Mesenteric fat pad (tissue), 1 donor: Measurements from ENCODE around the gene SMIM11. TPM values are rescaled to one million over a fixed set of nuclear protein-coding genes. Genes with fewer than 3 reads are reported as not detected.
"Not testable (repeated sequence)": the region's sequence is repeated elsewhere in the genome, so short reads cannot be mapped to it uniquely, and the experiment has no call there.

Experiments
- DNase-seq: peaks from one replicate; pipeline ENCODE4 v3.0.0-alpha.2; 2020; ENCODE audit warnings: low spot score
- total RNA-seq: library from RNA; stranded (reverse); fragmentation: NEBNext Ultra II Directional; extraction: Animal tissue kit (Norgen Biotek cat#: 25700); gene quantifications from one replicate; pipeline ENCODE4 v1.2.1, GENCODE V29; 2021
- donor health status: DM: yes; HTN: yes; CAD: no.

The SMIM11 gene
- total RNA-seq, 1 donor from 2014 or later = 3.9 TPM

DNA sequence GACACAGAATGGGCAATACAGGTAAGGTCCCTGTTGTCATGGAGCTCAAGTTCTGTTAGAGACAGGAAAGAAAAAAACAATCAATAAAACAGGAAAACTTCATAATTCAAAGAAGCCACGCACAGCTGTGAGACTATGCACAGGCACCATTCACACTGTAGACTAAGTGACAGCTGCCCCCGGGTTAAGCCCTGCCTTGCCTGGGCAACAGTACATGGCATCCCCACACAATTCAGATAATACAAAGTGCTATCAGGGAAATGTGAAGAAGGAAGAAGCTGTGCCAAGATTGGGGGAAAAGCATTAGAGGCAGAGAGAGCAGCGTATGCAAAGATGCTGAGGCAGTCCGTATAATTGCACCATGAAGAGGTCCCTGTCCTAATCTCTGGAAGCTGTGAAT is 20.5 kb upstream of the SMIM11 start:
- no peak for DNase-seq

DNA sequence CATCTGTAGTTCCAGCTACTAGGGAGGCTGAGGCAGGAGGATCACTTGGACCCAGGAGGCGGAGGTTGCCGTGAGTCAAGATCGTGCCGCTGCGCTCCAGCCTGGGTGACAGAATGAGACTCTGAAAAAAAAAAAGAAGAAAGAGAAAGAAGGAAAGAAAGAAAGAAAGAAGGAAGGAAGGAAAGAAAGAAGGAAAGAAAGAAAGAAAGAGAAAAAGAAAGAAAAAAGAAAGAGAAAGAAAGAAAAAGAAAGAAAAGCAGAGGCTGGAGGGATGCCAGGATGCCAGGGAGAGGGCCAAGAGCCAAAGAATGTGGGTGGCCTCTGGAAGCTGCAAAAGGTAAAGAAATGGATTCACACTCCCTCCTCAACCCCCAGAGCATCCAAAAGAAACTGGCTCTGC is 19.7 kb upstream of the SMIM11 start:
- DNase-seq = no peak

GRCh38 chr21:34357889-34358288 is 17.4 kb upstream of the SMIM11 start:
- no peak for DNase-seq

- DNase-seq = no peak
Measured at GRCh38 chr21:34358866-34359265, 16.4 kb upstream of the SMIM11 start.

DNA sequence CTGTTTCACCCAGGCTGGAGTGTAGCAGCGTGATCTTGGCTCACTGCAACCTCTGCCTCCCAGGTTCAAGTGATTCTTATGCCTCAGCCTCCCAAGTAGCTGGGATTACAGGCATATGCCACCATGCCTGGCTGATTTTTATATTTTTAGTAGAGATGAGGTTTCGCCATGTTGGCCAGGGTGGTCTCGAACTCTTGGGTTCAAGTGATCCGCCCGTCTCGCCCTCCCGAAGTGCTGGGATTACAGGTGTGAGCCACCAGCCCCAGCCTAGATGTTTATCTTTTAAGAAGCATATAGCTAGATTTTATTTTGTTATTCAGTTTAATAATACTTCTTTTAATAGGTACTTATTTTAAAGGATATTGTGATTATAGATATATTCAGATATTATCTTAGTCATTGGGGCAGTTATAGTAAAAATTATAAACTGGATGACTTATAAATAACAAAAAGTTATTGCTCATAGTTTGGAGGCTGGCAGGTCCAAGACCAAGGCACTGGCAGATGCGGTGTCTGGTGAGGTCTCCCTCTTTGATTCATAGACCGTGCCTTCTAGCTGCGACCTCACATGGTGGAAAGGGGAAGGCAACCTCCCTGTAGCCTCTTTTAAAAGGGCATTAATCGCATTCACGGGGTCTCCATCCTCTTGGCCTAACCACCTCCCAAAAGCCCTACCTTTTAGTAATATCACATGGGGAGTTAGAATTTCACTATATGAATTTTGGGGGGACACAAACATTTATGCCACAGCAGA is 14.6 kb upstream of the SMIM11 start:
- DNase-seq = no peak

GRCh38 chr21:34362136-34362444 is 13.2 kb upstream of the SMIM11 start:
- no peak for DNase-seq

DNA sequence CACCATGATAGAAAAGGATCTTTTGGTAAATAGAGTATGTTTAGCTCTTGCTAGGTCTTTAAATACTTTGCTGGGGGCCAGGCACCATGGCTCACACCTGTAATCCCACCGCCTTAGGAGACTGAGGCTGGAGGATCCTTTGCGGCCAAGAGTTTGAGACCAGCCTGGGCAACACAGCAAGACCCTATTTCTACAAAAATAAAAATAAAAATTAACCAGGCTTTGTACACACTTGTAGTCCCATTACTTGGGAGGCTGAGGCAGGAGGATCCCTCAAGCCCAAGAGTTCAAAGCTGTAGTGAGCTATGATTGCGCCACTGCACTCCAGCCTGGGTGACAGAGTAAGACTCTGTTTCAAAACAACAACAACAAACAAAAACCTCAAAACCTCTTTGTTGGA is 12.6 kb upstream of the SMIM11 start:
- DNase-seq = no peak

DNA sequence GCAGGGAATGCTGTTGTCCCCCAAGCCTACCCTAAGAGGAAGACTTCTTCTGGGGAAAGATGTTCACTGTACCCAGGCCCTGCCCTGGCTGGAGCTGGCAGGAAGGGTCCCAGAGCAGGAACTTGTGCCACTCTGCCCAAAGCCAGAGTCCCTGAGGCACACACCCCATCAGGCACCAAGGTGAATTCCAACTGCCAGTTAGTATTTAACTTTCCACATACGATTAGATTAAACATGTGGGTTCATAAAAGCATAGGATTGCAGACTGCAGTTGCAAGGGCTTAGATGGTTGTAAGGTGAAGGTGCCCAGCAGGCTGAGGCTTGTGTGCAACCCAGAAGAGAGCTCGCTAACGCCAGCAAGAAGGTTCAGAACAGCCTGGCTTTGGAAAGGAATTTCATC is 11.6 kb upstream of the SMIM11 start, which contains the start of gene KCNE2:
Gene KCNE2 (plus strand): TSS at position 274 of the 400 bp plus-strand sequence. CDS start 6,473 bp downstream, outside the sequence.
- DNase-seq = no peak

DNA sequence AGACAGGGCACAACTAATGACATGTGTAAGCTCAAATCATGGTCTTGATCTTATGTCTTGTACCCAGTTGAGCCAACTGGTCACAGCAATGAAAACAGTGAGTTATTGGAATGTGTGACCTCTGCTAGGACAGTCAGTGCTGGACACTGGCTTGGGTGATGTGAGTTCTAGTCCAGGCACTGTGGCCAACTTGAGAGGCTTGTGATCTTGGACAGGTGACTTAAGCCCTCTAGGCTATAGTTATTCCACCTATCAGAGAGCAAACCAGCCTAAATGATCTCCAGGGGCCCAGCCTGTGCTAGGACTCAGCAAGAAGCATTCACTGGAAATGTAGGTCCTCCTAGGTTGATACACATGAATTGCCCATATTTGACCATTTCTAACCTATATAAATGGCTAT is 10.4 kb upstream of the SMIM11 start:
- DNase-seq = no peak

DNA sequence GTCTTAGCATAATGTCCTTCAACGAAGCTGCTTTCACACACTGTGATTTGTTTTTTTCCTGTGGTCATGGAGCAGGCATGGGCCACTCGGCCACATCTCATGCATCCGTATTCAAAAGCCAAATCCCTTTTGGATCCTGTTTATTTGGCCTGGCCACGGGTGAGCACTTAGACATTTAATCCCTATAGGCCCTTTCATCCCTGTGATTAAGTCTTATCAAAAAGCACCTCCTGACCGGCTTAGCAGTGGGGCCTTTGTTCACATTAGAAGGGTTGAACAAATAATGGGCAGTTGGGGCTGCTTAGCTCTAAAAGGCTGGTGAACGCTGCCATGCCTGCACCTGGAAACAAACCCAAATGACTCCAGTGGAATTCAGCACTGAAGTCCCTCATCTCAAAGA is 9.5 kb upstream of the SMIM11 start:
- no peak for DNase-seq

- no peak for DNase-seq
Measured at GRCh38 chr21:34367320-34367935, 7.9 kb upstream of the SMIM11 start.

- DNase-seq = no peak
Measured at GRCh38 chr21:34369741-34370140, 5.6 kb upstream of the SMIM11 start.

DNA sequence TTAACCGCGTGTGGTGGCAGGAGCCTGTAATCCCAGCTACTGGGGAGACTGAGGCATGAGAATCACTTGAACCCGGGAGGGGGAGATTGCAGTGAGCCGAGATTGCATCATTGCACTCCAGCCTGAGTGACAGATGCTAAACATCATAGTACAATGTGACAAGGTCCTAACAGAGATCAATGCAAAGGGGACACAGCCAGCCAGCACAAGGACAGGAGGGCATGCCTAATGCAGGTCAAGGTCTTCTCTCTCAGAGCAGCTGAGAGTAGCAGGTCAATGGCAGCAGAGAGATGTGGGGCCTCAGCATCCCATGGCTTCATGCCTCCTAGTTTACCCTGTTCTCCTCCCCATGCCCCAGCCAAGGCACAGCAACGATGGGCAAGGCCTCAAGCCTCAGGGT is 3.0 kb upstream of the SMIM11 start:
- no peak for DNase-seq

DNA sequence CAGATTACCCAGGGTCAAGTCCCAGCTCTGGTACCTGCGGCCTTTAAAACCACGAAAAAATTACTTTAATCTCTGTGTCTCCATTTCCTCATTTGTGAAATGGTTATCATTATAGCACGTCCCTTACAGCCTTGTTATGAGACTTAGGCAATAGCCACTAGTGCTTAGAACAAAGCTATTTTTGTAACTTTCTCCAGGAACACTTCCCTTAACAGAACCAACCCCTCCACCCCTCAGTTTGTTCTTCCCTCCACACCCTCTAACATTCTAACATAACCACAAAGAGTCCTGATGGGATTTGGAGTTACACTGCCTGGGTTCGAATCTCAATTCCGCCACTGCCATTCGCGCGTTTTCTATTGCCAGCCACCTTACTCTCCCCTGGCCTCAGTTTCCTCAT is 845 bp upstream of the SMIM11 start:
- not testable (repeated sequence) for DNase-seq

DNA sequence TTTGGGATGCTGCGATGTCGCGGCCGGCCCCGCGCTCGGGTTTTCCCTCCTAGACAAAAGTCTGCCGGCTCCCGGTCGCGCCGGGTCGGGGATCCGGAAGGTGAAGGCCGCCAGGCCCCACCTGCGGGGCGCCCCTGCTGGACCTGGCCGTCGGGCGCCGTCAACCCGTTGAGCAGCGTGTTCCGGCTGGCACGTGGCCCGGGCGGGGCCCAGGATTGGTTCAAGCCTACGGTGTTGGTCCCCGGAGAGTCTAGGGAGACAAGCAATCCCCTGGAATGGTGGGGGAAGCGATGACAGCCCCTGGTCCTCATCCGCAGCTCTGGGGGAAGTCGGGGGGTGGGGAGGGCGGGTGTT is 289 bp downstream of the SMIM11 start:
- not testable (repeated sequence) for DNase-seq

GRCh38 chr21:34383138-34383537 is 7.8 kb downstream of the SMIM11 start:
- DNase-seq = not testable (repeated sequence)

GRCh38 chr21:34383724-34384415 is 8.6 kb downstream of the SMIM11 start:
- not testable (repeated sequence) for DNase-seq

DNA sequence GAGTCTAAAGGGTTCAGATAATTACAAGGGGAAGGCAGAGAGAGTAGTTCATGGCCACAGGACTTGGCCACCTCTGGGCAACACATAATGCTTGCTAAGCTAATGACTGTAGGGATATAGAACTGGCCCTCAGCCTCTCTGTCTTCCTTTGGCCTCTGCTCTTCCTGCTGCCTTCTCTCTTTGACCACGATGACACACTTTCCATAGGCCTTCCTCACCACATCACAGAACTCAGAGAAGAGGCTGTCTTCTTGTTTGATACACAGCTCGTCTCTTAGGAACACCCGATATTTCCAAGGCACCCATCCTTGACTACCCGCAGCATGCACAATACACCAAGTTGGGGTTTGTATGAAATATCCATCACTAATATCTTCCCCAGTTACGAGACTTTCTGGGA is 25.2 kb downstream of the SMIM11 start:
- not testable (repeated sequence) for DNase-seq

DNA sequence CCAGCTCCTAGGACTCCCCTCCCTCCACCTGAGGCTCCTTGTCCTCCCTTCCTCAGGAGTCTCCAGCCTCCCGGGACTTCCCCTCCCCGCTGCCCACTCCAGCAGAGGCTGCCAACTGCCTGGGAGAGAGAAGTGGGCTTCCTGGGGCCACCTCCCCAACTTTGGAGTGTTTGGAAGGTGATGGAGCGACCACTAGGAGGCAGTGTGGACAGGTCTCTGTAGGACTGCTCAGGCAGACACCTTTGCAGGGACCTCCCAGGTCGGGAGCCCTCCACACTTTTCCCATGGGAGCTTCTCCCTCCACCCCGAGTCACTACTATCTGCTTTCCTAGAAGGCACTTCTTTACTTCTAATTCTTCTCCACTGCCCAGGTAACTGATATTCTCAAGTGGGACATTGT is 29.4 kb downstream of the SMIM11 start:
- not testable (repeated sequence) for DNase-seq

DNA sequence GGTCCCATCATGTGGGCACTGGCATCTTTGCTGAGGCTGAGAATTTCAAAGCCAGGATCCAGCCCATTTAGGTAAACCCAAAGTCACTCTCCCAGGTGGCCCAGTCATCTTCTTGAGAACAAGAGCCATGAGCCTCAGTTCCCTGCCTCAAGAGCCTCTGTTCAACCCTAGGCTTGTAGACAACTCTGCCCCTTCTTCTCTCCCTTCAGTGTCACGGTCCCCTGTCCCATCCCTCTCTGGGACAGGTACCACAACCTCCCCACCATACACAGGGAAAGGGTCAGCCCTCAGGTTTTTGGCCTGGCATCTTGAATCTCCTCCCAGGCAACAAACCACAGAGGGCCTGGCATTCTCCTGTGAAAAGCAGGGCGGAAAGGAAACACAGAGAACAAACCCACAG is 30.4 kb downstream of the SMIM11 start:
- DNase-seq = not testable (repeated sequence)

GRCh38 chr21:34406102-34406501 is 30.8 kb downstream of the SMIM11 start:
- DNase-seq = not testable (repeated sequence)

DNA sequence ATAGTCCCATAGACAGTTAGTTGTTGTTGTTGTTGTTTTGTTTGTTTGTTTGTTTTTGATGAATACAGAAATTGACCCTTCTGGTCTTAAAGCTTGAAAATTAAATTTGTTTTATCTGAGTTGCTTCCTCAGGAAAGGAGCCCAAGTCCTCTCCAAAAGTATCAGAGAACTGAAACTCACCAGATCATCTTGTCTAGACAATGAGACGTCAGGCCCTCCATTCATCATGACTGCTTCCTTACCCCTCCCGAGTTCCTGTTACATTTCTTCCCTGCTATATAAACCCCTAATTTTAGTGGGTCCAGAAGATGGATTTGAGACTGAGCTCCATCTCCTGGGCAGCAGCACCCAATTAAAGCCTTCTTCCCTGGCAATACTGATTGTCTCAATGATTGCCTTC is 31.4 kb downstream of the SMIM11 start:
- not testable (repeated sequence) for DNase-seq

GRCh38 chr21:34407294-34407693 is 32.0 kb downstream of the SMIM11 start:
- not testable (repeated sequence) for DNase-seq
